Right cardiac atrium (tissue), 5 donors: ENCODE data around the gene TPCN2. TPM values are rescaled to one million over a fixed set of nuclear protein-coding genes. Genes with fewer than 3 reads are reported as not detected.

Source experiments
- ATAC-seq, 2 donors: fragments of 200-7000 bp; cut with Tn5 transposase; one replicate each; pipeline versions ENCODE4 v1.8.0 to v1.9.1; 2020; ENCODE audit warnings: moderate library complexity in 2 of 2, mild to moderate bottlenecking in 1 of 2
- DNase-seq, 3 donors: peaks; one replicate each; pipeline ENCODE4 v3.0.0-alpha.2; 2020
- H3K27ac ChIP-seq: one replicate; pipeline ENCODE4 v1.5.1; 2013; ENCODE audit warnings: mild to moderate bottlenecking, low read length, control low read depth, moderate library complexity
- H3K27me3 ChIP-seq: one replicate; pipeline ENCODE4 v1.6.1; 2013; ENCODE audit not compliant: control insufficient read depth, insufficient read depth
- H3K4me1 ChIP-seq: one replicate; pipeline ENCODE4 v1.6.1; 2013; ENCODE audit warnings: low read length; ENCODE audit not compliant: control insufficient read depth, insufficient read depth
- H3K4me3 ChIP-seq: one replicate; pipeline ENCODE4 v1.5.1; 2013; ENCODE audit warnings: low read length, control low read depth
- H3K9me3 ChIP-seq: one replicate; pipeline ENCODE4 v1.6.1; 2013; ENCODE audit warnings: low read length; ENCODE audit not compliant: control insufficient read depth
- WGBS: extraction: QIAGEN DNeasy Blood & Tissue Kit; methylation state at CpG from one replicate; pipeline ENCODE4 v1.1.7; 2013; 5-methylcytosine and 5-hydroxymethylcytosine counted together
- intact Hi-C, 4 donors: fragments of 100-400 bp; cut with DNase I; formaldehyde crosslinking; loops; one replicate each; pipeline versions ENCODE4 v1.11.0 to v1.14.0; 2022 to 2023
- polyA plus RNA-seq: library from polyadenylated mRNA; stranded (reverse); fragments of 200-250 nt; gene quantifications from one replicate; pipeline ENCODE4 v1.2.3, GENCODE V29; 2013
- total RNA-seq, 4 donors: library from RNA; stranded (reverse); fragmentation: NEBNext Ultra II Directional; extraction: Animal tissue kit (Norgen Biotek cat#: 25700); gene quantifications; one replicate each; pipeline ENCODE4 v1.2.1, GENCODE V29; 2021
- donor health status: healthy with polysubstance abuse.
- donor health status: DM: no; HTN: yes; CAD: no.
- donor health status: DM: no; HTN: no; CAD: no.
- donor health status: DM: no; HTN: yes; CAD: no; lungs with severe emphysema.
- donor health status: DM: yes; HTN: yes; CAD: no.

The TPCN2 gene
- total and polyA plus RNA-seq, 5 donors, result 7.0 to 11.1 (median 8.3) TPM

DNA sequence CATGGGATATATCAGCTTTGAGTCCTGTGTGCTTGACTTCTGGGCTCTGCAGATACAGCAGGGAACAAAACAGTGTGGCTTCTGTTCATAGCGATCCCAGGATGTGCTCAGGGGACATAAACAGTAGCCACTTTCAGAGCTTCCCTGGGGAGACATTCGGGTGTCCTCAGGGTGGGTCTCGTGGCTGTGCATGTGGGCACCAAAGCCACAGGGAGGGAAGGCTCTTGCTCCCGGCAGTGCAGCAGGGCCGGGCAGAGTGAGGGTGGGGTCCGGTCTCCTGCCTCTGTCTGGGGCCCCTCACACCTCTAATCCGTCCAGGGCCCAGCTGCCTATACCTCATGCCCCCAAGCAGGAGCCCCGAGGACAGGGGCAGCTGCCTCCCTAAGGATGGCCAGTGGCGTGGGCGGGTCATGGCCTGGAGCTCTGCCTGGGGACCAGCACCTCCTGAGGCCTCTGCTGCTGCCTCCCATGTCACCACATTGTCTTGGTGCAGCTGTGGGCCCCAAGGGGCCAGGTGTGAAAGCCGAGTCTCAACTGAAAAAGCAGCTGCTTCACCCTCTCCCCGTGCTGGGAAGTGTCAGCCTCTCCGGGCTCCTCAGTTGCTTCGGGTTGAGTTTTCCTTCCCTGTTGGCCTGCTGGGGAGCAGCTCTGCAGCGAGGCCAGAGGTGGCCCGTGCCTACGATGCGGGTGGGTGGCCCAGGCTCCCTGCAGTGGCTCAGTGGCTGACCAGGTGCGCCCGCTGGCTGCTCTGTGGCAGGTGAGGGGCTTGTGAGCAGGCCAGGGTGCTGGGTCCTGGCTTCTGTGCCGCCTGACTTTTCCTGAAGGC lies 3.8 kb downstream of the TPCN2 start:
- H3K4me3 ChIP-seq, result no peak overlapping the region
- DNase-seq (peak in 2 of 3 donors; percentile 54 to 65), ATAC-seq (no peak)
- peaks cover 3% of the 10 kb centered on the region for H3K4me1 ChIP-seq
- no peak overlapping the region for H3K27ac ChIP-seq
- 77% methylated on average over 21 of the region's 21 CpGs for WGBS
- no peaks in the 10 kb centered on the region for H3K27me3 ChIP-seq
- intact Hi-C loops, result no loop called here
- no peaks in the 10 kb centered on the region for H3K9me3 ChIP-seq

DNA sequence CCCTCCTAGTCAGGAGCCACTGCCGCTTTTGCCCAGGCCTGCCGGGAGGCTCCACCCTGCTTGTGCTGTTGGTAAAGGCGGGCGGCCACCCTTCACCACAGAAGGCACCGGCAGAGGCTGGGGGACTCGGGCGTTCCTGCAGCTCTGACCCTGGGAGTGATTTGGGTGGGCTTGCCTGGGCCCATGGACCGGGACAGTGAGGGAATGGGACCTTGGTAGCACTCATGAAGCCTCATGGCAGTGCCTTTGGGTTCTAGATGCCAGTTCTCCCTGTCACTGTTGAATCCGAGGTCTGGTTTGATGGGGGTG lies 4.4 kb downstream of the TPCN2 start:
- intact Hi-C loops, result no loop called here
- no peaks in the 10 kb centered on the region for H3K27me3 ChIP-seq
- 90% methylated on average over 9 of the region's 9 CpGs for WGBS
- H3K4me1 ChIP-seq, result peaks cover 3% of the 10 kb centered on the region
- no peaks in the 10 kb centered on the region for H3K9me3 ChIP-seq
- no peak overlapping the region for H3K4me3 ChIP-seq
- no peak overlapping the region for H3K27ac ChIP-seq
- ATAC-seq (no peak), DNase-seq (peak in 1 of 3 donors; percentile 42)

- peak in 2 of 3 donors; percentile 40 to 57 for DNase-seq
- Histone ChIP-seq H3K9me3 (no peaks in the 10 kb centered on the region), H3K4me1 (peaks cover 3% of the 10 kb centered on the region), H3K27me3 (no peaks in the 10 kb centered on the region), H3K27ac (no peak overlapping the region), H3K4me3 (no peak overlapping the region)
- ATAC-seq, result no peak
- WGBS, result 79% methylated on average over 35 of the region's 35 CpGs
- intact Hi-C loops, result no loop called here
These were observed 5.0 kb downstream of the TPCN2 start for GRCh38 chr11:69053546-69054396.

- DNase-seq, result peak in 2 of 3 donors; percentile 24 to 36
- no peaks in the 10 kb centered on the region for H3K27me3 ChIP-seq
These were observed 5.9 kb downstream of the TPCN2 start for GRCh38 chr11:69054397-69055211.

DNA sequence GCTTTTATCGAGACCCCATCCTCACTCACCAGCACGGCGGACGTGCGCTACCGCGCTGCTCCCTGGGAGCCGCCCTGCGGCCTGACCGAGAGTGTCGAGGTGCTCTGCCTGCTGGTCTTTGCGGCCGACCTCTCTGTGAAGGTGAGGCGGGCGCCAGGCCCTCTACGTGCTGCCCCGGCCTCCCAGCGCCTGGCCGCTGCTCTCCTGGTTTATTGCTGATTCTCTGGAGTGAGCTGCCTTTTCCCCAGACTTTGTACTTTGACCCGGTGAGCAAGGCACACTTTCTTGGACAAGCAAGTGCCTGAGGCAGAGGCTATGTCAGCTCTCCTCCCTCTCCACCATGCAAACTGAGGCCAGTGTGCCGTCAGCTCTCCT lies 6.5 kb downstream of the TPCN2 start:
- Histone ChIP-seq H3K27ac (no peak overlapping the region), H3K27me3 (no peaks in the 10 kb centered on the region), H3K4me1 (peaks cover 3% of the 10 kb centered on the region), H3K9me3 (no peaks in the 10 kb centered on the region), H3K4me3 (no peak overlapping the region)
- 93% methylated on average over 21 of the region's 21 CpGs for WGBS
- peak in 2 of 3 donors; percentile 33 to 38 for DNase-seq
- ATAC-seq, result no peak
- intact Hi-C loops, result no loop called here

More at GRCh38 chr11:69054397-69055211, 5.9 kb downstream of the TPCN2 start:
- H3K4me3 ChIP-seq, result no peak overlapping the region
- 92% methylated on average over 31 of the region's 31 CpGs for WGBS
- no peak for ATAC-seq
- no peak overlapping the region for H3K27ac ChIP-seq
- intact Hi-C loops, result no loop called here
- no peaks in the 10 kb centered on the region for H3K9me3 ChIP-seq
- peaks cover 3% of the 10 kb centered on the region for H3K4me1 ChIP-seq

DNA sequence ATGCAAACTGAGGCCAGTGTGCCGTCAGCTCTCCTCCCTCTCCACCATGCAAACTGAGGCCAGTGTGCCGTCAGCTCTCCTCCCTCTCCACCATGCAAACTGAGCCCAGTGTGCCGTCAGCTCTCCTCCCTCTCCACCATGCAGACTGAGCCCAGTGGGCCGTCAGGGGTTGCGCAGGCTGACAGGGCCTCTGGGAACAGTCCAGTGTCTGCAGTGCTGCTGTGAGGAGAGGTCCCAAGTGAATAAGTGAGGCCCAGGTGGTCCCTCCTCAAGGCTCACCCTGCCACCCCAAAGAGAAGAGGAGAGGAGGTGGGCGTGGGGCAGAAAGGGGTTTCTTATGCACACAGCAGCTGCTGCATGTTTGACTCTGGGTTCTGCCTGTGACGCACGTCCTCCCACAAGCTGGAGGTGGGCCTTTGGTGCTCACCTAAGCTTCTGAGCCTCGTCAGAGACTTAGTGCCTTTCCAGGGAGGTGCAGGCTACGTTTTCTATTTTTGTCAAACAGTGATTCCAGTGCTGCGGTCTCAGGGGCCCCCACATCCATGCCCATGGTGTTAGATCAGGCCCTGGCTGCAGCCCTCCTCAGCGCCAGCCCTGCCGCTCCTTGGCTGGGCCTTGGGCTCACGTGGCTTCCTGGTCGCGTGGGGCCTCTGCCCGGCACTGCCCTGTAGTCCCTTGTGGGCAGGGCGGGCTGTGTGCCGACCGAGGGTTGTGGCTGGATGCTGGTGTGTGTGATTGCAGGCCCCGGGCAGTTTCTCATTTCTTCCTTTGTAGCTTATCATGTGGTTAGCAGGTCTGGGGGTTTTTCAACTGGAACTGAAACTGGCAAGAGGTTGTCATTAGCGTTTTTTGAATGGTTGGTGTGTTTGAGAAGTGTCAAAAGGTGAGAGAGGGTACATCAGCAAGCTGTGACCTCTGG lies 7.1 kb downstream of the TPCN2 start:
- Histone ChIP-seq H3K4me1 (peaks cover 3% of the 10 kb centered on the region), H3K4me3 (no peak overlapping the region), H3K9me3 (no peaks in the 10 kb centered on the region), H3K27me3 (no peaks in the 10 kb centered on the region), H3K27ac (no peak overlapping the region)
- 76% methylated on average over 22 of the region's 22 CpGs for WGBS
- ATAC-seq (no peak), DNase-seq (peak in 1 of 3 donors; percentile 68)
- intact Hi-C loops, result no loop called here

DNA sequence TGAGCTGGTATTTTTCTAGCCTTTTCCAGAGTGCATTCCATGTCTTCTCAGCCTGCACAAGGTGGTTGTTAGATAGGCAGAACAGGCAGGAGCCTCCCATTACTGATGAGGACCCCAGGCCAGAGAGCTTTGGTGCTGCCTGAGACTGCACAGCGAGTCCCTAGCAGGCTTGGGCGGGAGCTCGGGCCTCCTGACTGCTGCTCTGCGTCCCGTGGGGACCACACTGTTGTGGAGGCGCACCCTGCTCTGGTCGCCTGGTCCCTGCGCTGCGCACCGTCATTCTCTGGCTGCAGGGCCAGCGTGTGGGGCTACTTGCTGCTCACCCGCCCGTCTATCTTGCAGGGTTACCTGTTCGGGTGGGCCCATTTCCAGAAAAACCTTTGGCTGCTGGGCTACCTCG lies 8.5 kb downstream of the TPCN2 start:
- no peak overlapping the region for H3K27ac ChIP-seq
- no peaks in the 10 kb centered on the region for H3K4me1 ChIP-seq
- H3K9me3 ChIP-seq, result no peaks in the 10 kb centered on the region
- H3K27me3 ChIP-seq, result no peaks in the 10 kb centered on the region
- WGBS, result 94% methylated on average over 15 of the region's 15 CpGs
- DNase-seq (peak; percentile 12 to 52 (median 37)), ATAC-seq (no peak)
- H3K4me3 ChIP-seq, result no peak overlapping the region
- intact Hi-C loops, result no loop called here

DNA sequence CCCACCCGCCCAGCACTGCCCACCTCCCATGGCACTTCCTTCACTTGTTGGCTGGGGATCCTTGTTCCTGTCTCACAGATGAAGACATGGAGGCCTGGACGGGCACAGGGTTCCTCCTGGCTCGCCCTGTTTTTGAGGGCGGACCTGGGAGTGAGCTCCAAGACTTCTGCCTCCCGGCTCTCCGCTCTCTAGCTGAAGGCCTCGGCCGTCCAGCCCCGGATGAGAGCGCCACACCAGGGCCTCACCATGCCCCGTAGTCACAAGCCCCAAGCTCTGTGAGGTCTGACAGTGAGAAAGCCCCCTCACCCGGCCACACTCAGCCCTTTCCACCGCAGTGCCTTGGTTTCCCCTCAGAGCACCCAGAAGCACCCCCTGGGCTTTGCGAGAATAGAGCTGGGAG lies 9.1 kb downstream of the TPCN2 start:
- Histone ChIP-seq H3K4me1 (no peaks in the 10 kb centered on the region), H3K27me3 (no peaks in the 10 kb centered on the region), H3K9me3 (no peaks in the 10 kb centered on the region), H3K27ac (no peak overlapping the region), H3K4me3 (no peak overlapping the region)
- DNase-seq (peak; percentile 4 to 36 (median 6)), ATAC-seq (no peak)
- intact Hi-C loops, result no loop called here
- 87% methylated on average over 14 of the region's 14 CpGs for WGBS

- Histone ChIP-seq H3K4me3 (no peak overlapping the region), H3K27me3 (no peaks in the 10 kb centered on the region), H3K27ac (no peak overlapping the region), H3K9me3 (no peaks in the 10 kb centered on the region), H3K4me1 (no peaks in the 10 kb centered on the region)
- DNase-seq (peak; percentile 11 to 41 (median 21)), ATAC-seq (no peak)
- WGBS, result 90% methylated on average over 23 of the region's 23 CpGs
- intact Hi-C loops, result no loop called here
These were observed 10.0 kb downstream of the TPCN2 start for GRCh38 chr11:69058511-69059270.
